ENCODE results near the gene TMSB10.

Gene TMSB10

DNA sequence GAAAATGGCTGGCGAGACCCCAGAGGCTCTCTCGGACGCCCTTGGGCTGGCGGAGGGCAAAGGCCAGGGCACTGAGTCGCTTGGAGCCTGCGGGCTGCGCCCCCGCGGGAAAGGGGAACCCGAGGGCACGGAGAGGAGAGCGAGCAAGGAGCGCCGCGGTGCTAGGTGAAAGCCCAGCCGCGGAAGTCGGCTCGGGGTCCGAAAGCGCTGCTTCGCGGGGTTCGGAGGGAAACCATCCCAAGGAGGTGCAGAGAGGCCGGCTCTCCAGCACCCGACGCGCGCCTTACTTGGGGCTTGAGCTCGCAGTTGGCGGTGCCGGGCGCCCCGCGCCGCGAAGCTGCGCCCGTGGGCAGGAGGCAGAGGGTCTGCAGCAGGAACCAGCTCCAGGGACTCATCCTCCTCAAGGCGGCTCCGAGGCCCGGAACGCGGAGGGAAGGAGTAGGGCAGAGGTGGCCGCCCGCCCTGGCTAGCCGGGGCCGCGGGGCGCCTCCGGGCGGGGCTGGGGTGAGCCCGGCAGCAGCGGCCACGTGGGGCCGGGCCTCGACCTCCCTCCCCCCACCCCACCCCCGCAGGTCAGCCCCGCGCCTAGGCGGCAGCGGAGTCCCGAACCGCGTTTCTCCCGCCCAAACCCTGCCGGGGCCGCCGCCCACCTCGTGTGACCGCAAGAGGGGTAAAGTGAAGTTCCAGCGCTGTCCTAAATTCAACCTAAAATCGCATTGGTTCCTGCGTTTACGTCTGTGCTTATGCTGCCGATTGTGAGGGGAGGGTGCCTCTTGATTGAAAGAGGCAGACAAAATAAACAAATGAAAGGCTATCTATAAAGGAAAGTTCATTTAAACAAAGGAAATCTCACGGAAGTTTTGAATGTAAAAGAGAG lies 24.6 kb upstream of the TMSB10 start, which contains the start of gene TRABD2A:
Gene TRABD2A (minus strand): TSS at position 440 of the 877 bp plus-strand sequence. CDS start 45 bp downstream, at position 395.
- DNase-seq = no peak

DNA sequence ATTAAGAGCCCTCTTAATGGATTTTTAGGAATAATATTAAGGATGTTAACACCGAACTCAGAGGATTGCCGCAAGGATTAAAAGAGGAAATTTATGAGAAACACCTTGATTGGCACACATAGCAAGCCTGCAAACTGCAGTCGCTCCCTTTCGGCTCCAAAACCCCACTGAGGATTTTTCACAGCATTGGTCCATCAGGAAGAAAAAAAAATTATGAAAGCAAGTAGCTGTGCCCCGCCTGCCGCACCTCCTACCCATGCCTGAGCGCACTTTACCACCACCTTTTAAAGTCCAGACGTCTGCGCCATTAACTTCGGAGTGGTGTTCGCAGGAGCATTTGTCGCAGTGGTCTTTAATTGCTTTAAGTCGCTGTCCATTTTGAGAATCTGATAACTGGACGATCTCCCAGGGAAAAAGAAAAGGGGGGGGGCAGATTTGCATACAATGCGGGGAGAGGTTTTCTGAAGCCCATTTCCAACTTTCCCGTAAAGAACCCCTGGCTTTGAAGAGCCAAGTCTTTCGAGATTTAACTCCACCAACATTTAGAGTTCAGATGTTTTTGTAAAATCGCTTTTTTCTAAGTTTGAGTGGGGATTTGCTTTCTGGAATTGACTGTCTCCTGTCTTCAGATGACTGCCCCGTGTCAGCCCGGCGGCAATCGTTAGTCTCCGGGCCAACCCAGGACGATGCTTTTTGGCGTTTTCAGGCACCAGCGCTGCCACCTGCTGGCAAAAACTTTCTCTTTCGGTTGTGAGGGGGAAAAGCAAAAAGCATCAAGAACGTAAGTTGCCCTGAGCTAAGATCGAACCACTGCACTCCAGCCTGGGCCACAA lies 23.7 kb upstream of the TMSB10 start:
- DNase-seq = peak; percentile 80

DNA sequence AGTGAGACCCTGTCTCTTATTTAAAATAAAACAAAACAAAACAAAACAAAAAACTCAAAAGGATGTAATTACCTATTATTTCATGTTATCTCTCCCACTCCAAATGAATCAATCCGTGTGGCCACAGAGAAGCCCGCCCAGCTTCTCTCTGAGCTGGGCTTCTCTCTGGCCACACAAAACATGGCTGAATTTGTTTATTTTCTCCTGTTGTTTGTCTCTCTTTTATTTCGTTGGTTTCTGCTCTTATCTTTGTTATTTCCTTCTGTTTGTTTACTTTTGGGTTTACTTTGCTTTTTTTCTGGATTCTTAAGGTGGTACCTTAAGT lies 23.1 kb upstream of the TMSB10 start:
- DNase-seq = no peak

DNA sequence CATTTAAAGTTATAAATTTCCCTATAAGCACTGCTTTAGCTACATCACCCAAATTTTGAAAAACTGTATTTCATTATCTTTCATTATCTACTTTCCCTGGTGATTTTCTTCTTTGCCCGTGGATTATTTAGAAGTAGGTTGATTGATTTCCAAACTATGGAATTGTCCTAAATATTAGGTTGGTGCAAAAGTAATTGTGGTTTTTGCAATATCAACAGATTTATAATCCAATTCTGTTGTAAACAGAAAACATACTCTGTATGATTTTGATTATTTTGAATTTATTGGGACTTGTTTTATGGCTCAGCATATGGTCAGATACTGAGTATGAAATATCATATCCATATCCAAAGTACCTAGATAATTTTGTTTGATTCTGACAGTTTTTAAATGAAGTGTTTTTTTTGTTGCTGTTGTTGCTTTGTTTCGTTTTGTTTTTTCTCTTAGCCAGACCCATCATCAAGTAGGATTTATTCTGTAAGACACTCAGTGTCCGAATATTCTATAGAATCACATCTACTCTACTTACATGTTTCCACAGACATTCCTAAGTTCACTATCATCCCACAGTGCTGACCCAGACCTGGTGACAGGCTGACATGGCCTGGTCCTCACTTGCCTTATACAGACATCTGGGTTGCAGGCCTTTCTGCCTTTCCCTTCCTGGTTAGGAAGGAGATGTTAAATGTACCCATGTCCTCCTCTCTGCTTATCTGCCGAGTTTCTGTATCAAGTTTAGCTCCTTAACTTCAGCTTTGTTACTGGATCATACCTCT lies 22.5 kb upstream of the TMSB10 start:
- no peak for DNase-seq

DNA sequence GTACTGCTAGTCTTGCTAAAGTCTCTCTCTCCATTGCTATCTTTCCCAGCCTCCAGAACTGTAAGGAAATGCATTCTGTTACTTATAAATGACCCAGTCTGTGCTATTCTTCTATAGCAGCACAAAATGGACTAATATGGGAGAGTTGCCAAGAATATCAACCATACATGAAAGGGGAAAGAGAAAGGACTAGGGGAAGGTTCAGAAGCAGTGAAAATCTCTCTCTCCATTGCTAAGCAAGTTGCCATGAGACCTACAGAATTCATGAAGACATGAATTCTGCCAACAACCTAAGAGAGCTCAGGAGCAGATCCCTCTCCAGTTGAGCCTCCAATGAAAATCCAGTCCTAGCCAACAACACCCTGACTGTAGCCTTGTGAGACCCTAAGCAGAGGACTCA lies 21.0 kb upstream of the TMSB10 start:
- no peak for DNase-seq

DNA sequence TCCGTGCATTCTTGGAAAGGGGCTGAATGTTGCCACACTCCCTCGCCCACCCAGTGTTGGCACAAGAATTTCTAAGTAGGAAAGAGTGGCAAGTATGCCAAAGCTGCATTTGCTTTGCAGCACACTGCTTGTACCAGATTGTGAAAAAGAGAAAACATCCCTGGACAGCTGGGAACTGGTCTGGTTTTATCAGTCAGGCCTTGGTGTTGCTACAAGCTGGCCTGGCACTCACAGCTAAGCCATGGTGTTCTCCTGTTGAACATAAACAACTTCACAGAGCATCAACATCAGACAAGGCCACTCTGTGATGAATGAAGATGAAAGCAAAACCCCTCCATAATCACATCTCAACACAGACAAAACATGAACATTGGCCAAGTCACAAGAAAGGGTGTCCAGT lies 20.3 kb upstream of the TMSB10 start:
- no peak for DNase-seq

DNA sequence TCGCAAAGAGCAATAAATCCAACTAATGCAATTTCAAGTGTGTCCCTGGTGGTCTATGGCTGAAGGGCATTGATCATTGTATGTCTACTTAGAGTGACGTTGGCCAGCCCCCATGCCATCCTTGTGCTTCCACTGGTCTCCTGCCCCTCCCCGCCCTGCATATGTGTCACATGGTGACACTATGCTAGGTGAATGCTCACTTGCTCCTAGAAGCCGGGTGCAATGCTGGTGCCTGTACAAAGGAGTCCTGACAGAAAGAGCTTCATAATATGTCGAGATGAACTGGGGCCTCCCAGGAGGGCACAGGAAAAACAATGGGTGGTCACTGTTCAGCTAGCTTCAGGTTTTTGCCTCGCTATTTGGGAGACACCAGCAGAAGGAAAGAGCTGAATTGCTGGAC lies 18.7 kb upstream of the TMSB10 start:
- no peak for DNase-seq

DNA sequence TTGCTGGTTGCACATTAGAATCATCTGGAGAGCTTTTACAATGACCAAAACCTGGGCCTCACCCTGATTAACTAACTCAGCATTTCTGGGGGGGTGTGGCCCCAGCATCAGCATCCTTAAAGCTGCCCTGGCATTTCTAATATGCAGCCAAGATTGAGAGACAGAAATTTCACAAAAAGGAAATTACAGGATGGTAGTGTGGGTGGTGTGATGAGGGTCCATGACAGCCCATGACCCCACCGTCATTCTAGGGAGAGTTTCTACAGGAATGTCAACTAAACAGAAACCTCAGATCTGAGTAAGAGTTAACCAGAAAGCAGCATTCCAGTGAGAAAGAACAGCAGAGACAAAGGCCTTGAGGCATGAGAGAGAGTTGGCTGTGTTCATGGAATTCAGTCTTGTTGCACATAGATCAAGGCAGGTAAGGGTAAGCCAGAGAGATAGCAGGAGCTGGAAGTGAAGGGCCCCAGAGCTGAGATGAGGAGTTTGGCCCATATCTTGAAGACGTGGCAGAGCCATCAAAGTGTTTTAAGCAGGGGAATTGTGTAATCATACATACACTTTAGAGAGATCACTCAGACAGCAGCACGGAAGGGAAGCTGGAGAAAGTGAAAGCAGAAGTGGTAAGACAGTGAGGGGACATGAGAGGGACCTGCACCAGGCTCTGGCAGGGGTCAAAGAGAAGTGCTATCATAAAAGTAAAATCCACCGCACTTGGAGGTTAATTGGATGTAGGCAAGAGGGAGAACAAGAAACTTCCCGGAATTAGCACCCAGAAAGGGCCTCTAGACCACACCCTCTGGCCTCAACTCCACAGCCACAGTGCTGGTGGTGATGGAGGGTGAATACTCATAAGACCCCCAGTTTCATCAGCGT lies 16.8 kb upstream of the TMSB10 start:
- no peak for DNase-seq

DNA sequence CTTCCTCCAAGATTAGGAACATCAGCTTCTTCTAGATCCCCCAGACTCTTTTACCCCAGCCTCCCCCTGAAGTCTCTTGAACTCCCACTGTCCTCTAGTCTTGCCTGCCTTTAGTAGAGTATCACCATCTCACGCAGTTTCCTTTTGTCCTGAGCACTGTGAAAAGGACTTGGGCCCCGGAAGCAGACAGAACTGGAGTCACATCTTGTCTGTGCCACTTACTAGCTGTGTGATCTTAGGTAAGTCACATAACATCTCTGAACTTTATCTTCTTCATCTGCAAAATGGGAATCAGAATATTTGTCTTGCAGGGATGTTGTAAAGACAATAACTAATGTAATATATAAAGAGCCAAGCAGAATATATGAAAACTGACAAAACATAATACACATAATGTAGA lies 16.1 kb upstream of the TMSB10 start:
- no peak for DNase-seq

DNA sequence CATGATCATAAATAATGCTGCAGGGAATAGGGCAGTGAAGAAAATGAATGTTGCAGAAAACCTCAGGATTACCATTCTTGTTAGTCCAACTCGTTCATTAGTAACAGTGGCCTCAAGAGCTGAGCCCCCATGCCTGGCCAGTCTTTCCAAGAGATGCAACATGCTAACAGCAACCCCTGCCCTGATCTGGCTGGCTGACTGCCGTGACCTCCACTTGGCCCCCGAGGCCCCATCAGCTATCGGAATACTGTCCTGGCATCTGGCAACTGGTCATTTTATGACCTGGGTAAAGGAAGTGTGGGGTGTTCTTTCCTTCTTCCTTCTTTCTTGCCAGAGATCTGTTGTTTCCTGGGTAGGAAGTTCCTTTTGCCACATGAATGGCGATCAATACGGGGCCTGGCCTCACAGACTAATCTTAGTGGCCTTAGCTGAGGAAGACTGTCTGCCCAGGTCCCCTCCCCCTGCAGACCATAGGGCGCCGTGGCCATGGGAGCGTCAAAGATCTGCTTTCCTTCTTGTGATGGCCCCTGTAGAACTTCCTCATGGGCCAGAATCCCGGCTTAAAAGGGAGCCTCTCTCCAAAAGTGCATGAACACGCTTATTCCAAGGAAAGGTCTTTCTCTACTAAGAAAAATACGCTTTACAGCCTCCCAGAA lies 14.0 kb upstream of the TMSB10 start:
- no peak for DNase-seq

DNA sequence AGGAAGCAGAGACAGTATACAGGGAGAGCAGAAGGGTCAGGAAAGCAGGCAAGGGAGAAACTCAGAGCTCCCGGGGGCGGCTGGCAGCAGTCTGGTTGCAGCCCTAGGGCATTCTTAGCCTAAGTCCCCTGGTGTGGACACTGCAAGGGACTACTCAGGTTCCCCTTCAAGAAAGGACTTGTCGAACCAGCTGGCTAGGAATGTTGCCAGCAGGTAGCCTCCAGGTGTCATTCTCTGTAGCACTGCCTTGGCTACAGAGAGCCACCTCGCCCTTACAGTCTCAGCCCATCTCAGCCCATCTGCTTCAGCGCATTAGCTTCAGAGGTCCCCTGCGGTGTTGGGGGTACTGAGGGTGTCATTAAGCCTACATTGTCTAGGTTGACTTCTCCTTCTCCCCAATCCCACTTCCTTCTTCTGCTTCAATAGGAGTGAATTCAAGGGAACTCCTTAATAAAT lies 11.3 kb upstream of the TMSB10 start:
- no peak for DNase-seq

DNA sequence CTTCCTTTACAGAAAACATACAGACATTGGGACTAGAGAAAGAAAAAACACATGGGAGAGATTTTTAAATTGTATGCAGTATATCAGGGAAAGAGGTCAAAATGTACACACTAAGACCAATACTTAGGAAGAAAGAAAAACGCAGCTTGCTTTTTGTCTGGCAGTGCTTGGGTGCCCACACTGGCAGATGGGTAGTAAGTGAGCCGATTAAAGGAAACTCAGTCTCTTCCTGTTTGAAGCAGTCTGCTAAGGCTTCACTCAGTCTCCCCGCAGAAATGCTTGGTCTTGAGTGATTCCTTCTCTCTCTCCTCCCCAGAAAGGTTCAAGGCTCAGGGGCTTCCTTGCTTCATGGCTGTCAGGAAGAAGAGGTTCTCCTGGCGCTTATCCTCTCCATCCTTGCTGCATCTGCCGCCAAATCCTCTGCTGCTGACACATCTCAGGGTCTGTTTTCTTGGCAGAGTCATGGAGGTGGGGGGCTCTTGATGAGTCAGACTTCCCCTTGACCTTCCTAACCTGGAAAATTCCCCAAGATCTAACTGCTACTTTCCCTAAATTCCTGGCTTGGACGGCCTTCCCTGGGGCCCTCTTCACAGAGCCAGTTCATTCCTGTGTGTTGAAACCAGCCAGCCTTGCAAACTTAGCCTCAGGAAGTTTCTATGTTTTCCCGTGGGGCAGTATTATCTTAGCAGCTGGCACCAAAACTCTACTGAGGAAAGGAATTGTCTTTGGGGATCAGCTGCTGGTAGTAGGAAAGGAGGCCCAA lies 10.5 kb upstream of the TMSB10 start:
- peak; percentile 46 for DNase-seq

DNA sequence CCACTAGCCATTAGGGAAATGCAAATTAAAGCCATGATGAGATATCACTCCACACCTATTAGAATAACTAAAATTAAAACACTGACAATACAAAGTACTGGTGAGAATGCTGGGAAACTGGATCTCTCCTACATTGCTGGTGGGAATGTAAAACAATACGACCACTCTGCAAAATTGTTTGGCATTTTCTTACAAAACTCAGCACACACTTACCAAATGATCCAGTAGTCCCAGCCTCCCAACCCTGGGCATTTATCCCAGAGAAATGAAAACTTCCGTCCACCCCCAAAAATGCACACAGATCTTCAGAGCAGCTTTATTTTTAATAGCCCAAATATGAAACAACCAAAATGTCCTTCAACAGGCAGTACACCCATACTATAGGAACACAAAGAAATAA lies 8.9 kb upstream of the TMSB10 start:
- no peak for DNase-seq

DNA sequence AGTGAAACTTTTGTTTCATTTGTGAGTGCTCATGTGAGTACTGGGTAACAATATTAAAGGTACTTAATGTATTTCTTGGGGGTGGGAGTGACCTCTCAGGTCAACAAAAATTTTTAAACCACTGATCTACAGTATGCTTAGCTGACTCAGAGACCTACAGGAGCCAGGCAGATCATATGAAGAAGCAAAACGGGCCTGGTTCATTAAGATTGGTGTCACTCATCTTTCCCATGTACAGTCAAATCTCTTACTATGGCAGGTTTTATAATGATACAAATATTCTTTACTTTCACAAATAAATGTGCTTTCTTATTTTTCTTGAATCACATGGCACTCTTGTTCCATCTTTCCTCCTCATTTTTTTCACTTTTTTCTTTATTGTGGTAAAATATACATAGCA lies 7.7 kb upstream of the TMSB10 start:
- DNase-seq = no peak

DNA sequence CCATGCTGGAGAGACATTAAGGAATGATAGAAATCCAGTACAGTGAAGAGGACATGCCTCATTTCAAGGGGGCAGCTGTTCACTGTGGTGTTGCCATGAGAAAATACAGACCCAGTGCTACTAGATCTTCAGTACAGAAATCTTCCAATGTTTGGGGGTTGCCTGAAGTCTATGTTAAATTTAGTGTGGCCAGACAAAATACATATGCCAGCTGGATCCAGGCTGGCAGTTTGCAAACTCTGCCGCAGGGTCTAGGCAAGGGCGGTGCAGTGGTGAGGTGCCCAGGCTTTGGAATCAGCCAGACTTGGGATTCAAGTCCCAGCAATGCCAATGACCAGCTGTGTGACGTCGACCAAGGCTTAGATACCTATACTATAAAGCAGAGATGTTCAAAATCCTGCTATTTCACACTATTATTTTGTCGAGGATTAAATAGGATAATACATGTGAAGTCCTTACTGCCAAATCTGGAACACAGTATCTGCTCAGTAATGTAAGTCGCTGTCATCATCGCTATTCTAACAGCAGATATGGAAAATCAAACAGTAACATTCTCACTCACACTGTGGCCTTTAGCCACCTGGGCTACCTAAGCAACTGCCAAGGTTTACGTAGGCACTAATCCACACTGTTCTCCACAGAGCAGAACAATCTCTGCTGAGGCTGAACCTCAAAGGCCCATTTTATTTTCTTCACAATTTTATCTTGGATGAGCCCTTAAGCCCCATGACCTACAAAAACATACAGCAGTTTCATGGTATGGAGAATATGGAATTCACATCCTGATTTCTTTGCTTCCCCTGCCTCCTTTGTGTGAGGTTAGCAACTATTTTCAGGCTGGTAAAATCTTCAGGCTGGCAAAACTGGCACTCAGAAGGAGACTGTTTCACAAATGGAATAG lies 5.9 kb upstream of the TMSB10 start:
- peak; percentile 63 for DNase-seq

DNA sequence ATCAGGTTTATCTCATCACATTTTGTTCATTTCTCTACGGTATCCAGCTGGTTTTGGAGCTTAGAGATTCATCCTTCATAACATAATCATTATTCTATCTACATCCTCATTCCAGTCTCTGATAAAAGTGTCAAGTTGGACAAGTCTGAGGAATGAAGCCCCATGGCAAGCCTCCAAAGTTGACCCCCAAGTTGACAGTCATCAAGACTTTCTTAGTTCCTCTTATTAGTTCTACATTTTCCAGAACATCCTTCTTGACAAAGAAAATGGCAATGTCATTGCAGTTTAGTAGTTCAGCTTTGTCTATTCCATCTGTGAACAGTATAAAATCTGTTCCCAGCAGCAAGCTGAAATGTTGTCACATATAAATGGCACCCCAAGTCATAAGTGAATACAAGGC lies 4.5 kb upstream of the TMSB10 start:
- DNase-seq = no peak

DNA sequence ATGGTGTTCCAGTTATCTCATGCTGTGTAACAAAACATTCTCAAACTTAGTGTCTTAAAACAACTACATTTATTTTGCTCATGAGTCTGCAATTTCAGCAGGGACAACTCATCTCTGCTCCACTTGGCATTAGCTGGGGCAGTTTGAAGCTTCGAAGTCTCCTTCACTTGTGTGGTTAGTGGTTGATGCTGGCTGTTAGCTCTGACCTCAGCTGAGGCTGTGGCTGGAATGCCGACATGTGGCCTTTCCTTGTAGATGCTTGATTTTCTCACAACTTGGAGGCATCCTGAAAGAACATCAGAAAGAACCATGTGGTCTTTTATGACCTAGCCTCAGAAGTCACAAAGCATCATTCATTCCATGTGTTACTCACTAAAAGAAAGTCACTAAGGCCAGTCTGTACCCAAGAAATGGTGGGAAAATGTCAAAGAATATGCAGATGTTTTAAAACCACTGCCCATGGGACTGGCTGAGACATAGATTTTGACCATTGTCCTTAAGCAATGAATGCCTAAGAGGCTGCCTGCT lies 3.8 kb upstream of the TMSB10 start:
- no peak for DNase-seq

DNA sequence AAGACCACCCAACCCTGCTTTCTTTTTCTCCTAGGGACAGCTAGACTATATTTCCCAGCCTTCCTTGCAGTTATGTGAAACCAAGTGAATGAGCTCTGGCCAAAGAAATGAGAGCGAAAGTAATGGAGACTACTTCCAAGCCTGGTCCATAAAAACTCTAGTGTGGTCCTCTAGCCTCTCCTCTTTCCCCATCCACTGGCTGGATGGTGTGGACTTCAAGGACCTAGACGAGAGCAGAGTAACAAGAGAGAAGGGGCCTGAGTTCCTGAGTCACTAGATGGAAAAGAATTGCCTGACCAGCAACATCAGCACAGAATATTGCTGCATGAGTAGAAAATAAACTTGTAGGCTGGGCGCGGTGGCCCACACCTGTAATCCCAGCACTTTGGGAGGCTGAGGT lies 2.9 kb upstream of the TMSB10 start:
- DNase-seq = no peak

DNA sequence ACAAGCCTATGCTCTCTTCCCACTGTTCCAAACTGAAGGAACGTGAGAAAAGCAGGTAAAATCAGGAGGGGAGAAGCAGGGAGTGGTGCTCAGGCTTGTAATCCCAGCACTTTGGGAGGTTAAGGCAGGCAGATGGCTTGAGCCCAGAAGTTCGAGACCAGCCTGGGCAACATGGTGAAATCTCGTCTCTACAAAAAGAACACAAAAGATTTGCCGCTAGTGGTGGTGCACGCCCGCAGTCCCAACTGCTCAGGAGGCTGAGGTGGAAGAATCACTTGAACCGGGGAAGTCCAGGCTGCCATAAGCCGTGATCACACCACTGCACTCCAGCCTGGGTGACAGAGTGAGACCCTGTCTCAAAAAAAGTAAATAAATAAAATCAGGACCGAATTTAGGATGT lies 1.3 kb upstream of the TMSB10 start:
- DNase-seq = no peak
